Measurements from ENCODE around the gene AJUBA. TPM values are rescaled to one million over a fixed set of nuclear protein-coding genes. Genes with fewer than 3 reads are reported as not detected.
"Not testable (repeated sequence)": the region's sequence is repeated elsewhere in the genome, so short reads cannot be mapped to it uniquely, and the experiment has no call there.

AJUBA gene
- total RNA-seq, 2 donors from 2014 or later, result 7.0 to 8.0 TPM

GRCh38 chr14:22965916-22966782 is 16.2 kb downstream of the AJUBA start:
- DNase-seq; ATAC-seq; intact Hi-C loops (cut with DNase I): not testable (repeated sequence)

GRCh38 chr14:22962061-22962676 is 20.2 kb downstream of the AJUBA start:
- intact Hi-C loops (cut with DNase I), result no loop called here

GRCh38 chr14:22955702-22956569 is 26.4 kb downstream of the AJUBA start:
- intact Hi-C loops (cut with DNase I), result no loop called here
- DNase-seq, result no peak
- no peak for ATAC-seq

More at GRCh38 chr14:22962061-22962676, 20.2 kb downstream of the AJUBA start:
- ATAC-seq (no peak), DNase-seq (no peak)

- intact Hi-C loops (cut with DNase I), result no loop called here
- no peak for DNase-seq
- no peak for ATAC-seq
Measured at GRCh38 chr14:22952418-22952817, 29.9 kb downstream of the AJUBA start.

- DNase-seq; ATAC-seq; intact Hi-C loops (cut with DNase I): not testable (repeated sequence)
Measured at GRCh38 chr14:22951795-22952194, 30.6 kb downstream of the AJUBA start.

GRCh38 chr14:22945642-22946041 is 36.7 kb downstream of the AJUBA start:
- ATAC-seq, result no peak
- DNase-seq, result no peak
- intact Hi-C loops (cut with DNase I), result no loop called here

- ATAC-seq, result no peak
- intact Hi-C loops (cut with DNase I), result loop anchor here in 1 of 2 donors (10.0 kb wide), 1 partner anchor 45 kb away; the partner anchor contains the start of gene AJUBA
- DNase-seq, result no peak
Measured at GRCh38 chr14:22939684-22940083, 42.7 kb downstream of the AJUBA start.

GRCh38 chr14:22935156-22935555 is 47.2 kb downstream of the AJUBA start:
- DNase-seq (no peak), ATAC-seq (no peak)
- intact Hi-C loops (cut with DNase I), result loop anchor here in 1 of 2 donors (10.0 kb wide), 1 partner anchor 50 kb away; the partner anchor contains the start of gene AJUBA

GRCh38 chr14:22932146-22932545 is 50.2 kb downstream of the AJUBA start:
- DNase-seq (no peak), ATAC-seq (no peak)
- intact Hi-C loops (cut with DNase I), result loop anchor here in 1 of 2 donors (10.0 kb wide), 1 partner anchor 53 kb away; the partner anchor contains the start of gene AJUBA

GRCh38 chr14:22929961-22930364 is 52.4 kb downstream of the AJUBA start:
- intact Hi-C loops (cut with DNase I), result loop anchor here in 1 of 2 donors (10.0 kb wide), 1 partner anchor 55 kb away; the partner anchor contains the start of gene AJUBA
- DNase-seq, result no peak
- peak in 1 of 2 donors; percentile 1 for ATAC-seq

- intact Hi-C loops (cut with DNase I), result no loop called here
- DNase-seq, result peak; percentile 99
- ATAC-seq, result peak; percentile 98 to 99
Measured at GRCh38 chr14:22929104-22929960, 53.0 kb downstream of the AJUBA start, which contains the start of gene PRMT5. Gene PRMT5 (minus strand): TSS chr14:22929376. CDS start chr14:22929361, 15 bp downstream.

- intact Hi-C loops (cut with DNase I), result no loop called here
- DNase-seq (no peak), ATAC-seq (no peak)
Measured at GRCh38 chr14:22928237-22929103, 53.9 kb downstream of the AJUBA start.

GRCh38 chr14:22926316-22926715 is 56.0 kb downstream of the AJUBA start:
- no peak for ATAC-seq
- intact Hi-C loops (cut with DNase I), result no loop called here
- no peak for DNase-seq

- ATAC-seq (no peak), DNase-seq (no peak)
- intact Hi-C loops (cut with DNase I), result no loop called here
Measured at GRCh38 chr14:22925513-22925912, 56.8 kb downstream of the AJUBA start.

- ATAC-seq, result no peak
- no peak for DNase-seq
Measured at GRCh38 chr14:22923746-22924145, 58.6 kb downstream of the AJUBA start.

GRCh38 chr14:22922294-22922693 is 60.1 kb downstream of the AJUBA start:
- ATAC-seq, result no peak
- no peak for DNase-seq
- intact Hi-C loops (cut with DNase I), result no loop called here

More at GRCh38 chr14:22923746-22924145, 58.6 kb downstream of the AJUBA start:
- intact Hi-C loops (cut with DNase I), result no loop called here
